Heart right ventricle (tissue), 16 donors: ENCODE results near the gene NMT1. TPM values are rescaled to one million over a fixed set of nuclear protein-coding genes. Genes with fewer than 3 reads are reported as not detected.

Experiments used
- ATAC-seq, 8 donors: fragments of 200-7000 bp; cut with Tn5 transposase; one replicate each; pipeline ENCODE4 v1.9.1; 2020; ENCODE audit warnings: mild to moderate bottlenecking in 8 of 8, moderate library complexity in 8 of 8, moderate number of reproducible peaks in 1 of 8
- DNase-seq, 2 donors: peaks; one replicate each; pipeline ENCODE4 v3.0.0-alpha.2; 2020
- H3K27ac ChIP-seq, 10 donors: fragments of 200-600 bp; sonication (generic) in 2 of 10; one replicate each; pipeline versions ENCODE4 v1.5.0 to v1.8.0; 2020 to 2022; ENCODE audit warnings: mild to moderate bottlenecking in 3 of 10
- H3K27me3 ChIP-seq, 7 donors: fragments of 200-600 bp; one replicate each; pipeline ENCODE4 v1.8.0; 2021 to 2022; ENCODE audit warnings: mild to moderate bottlenecking in 2 of 7
- H3K36me3 ChIP-seq, 9 donors: fragments of 200-600 bp; sonication (generic) in 1 of 9; one replicate each; pipeline versions ENCODE4 v1.5.0 to v1.8.0; 2020 to 2022; ENCODE audit warnings: mild to moderate bottlenecking in 2 of 9
- H3K4me1 ChIP-seq, 9 donors: fragments of 200-600 bp; sonication (generic) in 1 of 9; one replicate each; pipeline versions ENCODE4 v1.5.0 to v1.8.0; 2020 to 2022; ENCODE audit warnings: mild to moderate bottlenecking in 4 of 9
- H3K4me3 ChIP-seq, 10 donors: fragments of 200-600 bp; sonication (generic) in 2 of 10; one replicate each; pipeline versions ENCODE4 v1.5.0 to v1.8.0; 2020 to 2022; ENCODE audit warnings: mild to moderate bottlenecking in 7 of 10, moderate library complexity in 2 of 10
- H3K9me3 ChIP-seq, 11 donors: fragments of 200-600 bp in 10 of 11; sonication (generic) in 2 of 11; one replicate each; pipeline versions ENCODE4 v1.5.0 to v1.8.0; 2013 to 2022; ENCODE audit warnings: mild to moderate bottlenecking in 2 of 11, control low read depth in 1 of 11, moderate library complexity in 1 of 11
- CTCF ChIP-seq, 9 donors: fragments of 200-600 bp; sonication (generic) in 2 of 9; IDR thresholded peaks; one replicate each; pipeline versions ENCODE4 v1.5.0 to v1.8.0; 2021 to 2022; ENCODE audit warnings: antibody characterized with exemption in 9 of 9, mild to moderate bottlenecking in 5 of 9, moderate library complexity in 1 of 9
- WGBS, 2 donors: extraction: QIAGEN DNeasy Blood & Tissue Kit; methylation state at CpG; one replicate each; pipeline ENCODE4 v1.1.7; 2013; ENCODE audit warnings: inconsistent platforms in 1 of 2; 5-methylcytosine and 5-hydroxymethylcytosine counted together
- intact Hi-C, 10 donors: fragments of 100-400 bp; cut with DNase I; formaldehyde crosslinking; loops; one replicate each; pipeline versions ENCODE4 v1.11.1 to v1.14.2; 2022
- polyA plus RNA-seq, 2 donors: library from polyadenylated mRNA; stranded (reverse); fragments of 200-250 nt; gene quantifications; one replicate each; pipeline ENCODE4 v1.2.3, GENCODE V29; 2013
- total RNA-seq, 10 donors: library from RNA; stranded (reverse); fragmentation: NEBNext Ultra II Directional in 3 of 10; extraction: Animal tissue kit (Norgen Biotek cat#: 25700) in 3 of 10; gene quantifications; one replicate each; pipeline versions ENCODE4 v1.2.1 to v1.2.4, GENCODE V29; 2021 to 2023
- donor health status: Arrhythmogenic right ventricular cardiomyopathy.
- donor health status: ischemic (EF 13 %, LVEDD 7.1; RV severe dilation, severe dysfunction).
- donor health status: healthy with polysubstance abuse.
- donor health status: DM: no; HTN: yes; CAD: no.
- donor health status: DM: no; HTN: no; CAD: no.
- donor health status: ischemic (EF 25% LVEDD 6.9; RV normal size, moderate dysfunction).
- donor health status: ischemic (EF 25% LVEDD 5.7; RV mildly dilated, moderate dysfunction).
- donor health status: healthy.
- donor health status: DM: yes; HTN: yes; CAD: no.
- donor health status: Ischemic cardiomyopathy.
- donor health status: ischemic (EF 35%, LVEDD 5.7; RV mildly dilated, moderate dysfunction).
- donor health status: nonischemic (EF 11% LVEDD 7.7; RV severe dilation, severe dysfunction).
- donor health status: DM: yes; HTN: yes; CAD: no.
- donor health status: PGD.
- donor health status: ischemic (EF 29% LVEDD 5.4; RV normal size, mild dysfunction).
- donor health status: nonischemic (EF 23%, LVEDD 6.1; RV moderate dilation, normal function).

The NMT1 gene
- total and polyA plus RNA-seq, 12 donors: 40.9 to 110 (median 72.6) TPM

DNA sequence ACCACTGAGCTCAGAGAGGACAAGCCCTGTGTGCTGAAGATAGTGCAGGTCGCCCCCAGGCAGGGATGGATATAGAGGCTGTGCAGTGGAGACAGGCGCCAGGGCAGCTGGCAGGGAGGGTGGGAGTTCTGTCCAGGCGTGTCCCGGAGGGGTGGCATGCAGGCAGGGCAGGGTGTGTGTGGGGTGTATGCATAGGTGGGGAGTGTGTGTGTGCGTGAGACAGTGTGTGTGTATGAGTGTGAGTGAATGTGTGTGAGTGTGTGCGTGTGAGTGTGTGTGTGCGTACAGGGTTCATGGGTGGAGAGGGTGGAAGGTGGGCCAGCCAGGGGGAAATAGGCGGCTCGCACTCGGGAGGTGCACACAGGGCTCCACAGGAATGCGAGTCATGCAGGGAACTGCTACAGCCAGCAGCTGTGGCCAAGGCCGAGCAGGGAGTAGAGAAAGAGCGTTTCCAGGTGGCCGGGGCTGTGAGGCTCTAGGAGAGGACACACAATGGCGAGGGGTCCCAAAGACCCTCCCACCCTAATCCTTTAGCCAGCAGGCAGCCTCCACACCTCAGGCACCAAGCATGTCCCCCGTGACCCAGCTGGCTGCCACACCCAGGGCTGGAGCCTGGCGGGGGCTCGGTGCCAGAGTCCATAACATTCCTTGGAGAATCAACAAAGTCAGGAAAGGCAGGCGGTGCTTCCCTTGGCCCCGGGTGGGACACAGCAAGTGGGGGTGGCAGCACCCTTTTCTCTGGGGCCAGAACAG, 66.6 kb downstream of the NMT1 start:
- Histone ChIP-seq H3K9me3 (no peaks in the 10 kb centered on the region), H3K27ac (peak overlapping the region; percentile 57 to 97 (median 88)), H3K4me3 (peak overlapping the region in 4 of 10 donors; percentile 5 to 31 (median 14)), H3K27me3 (no peaks in the 10 kb centered on the region), H3K36me3 (no peaks in the 10 kb centered on the region), H3K4me1 (peaks cover 43 to 83% (median 71%) of the 10 kb centered on the region in 9 donors)
- WGBS, 2 donors: 24 to 26% methylated on average over 20 of the region's 20 CpGs
- DNase-seq (peak; percentile 63 to 76), ATAC-seq (peak; percentile 9 to 41 (median 21))
- TF ChIP-seq CTCF (IDR thresholded peaks at IDR 0.05): no peak
- intact Hi-C loops: loop anchor here in 1 of 10 donors (10.0 kb wide), 1 partner anchor 353 kb away; no protein-coding TSS in a partner anchor

DNA sequence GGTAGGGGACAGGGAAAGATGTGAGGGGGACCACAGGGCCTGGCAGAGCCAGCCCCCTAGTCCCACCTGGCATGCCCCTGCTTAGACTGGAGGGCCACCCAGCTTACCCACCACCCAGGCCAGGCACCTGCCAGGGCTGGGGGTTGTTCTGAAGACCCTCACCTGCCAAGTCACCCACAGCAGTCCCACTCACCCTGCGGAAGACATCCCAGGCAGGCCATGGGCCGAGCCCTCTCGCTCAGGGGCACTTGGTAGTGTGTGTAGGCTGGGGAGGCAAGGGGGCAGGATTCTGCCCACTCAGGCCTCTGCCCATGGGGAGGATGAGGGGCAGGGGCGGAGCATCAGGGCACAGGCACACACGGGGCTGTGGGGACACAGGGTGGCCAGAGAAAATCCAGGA, 67.2 kb downstream of the NMT1 start:
- peak overlapping the region in 2 of 10 donors; percentile 5 to 31 for H3K4me3 ChIP-seq
- no peak for DNase-seq

DNA sequence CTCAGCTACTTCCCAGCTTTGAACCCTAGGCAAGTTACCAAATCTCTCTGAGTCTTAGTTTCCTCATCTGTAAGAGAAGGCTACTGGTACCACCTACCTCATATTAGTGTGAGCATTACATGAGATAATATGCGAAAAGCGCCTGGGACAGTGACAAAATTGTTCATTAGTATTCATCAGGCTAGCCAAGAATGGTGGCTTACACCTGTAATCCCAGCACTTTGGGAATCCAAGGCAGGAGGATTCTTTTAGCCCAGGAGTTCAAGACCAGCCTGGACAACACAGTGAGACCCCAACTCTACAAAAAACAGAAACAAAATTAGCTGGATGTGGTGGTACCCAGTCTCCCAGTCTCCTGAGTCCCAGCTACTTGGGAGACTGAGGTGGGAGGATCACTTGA, 67.9 kb downstream of the NMT1 start:
- TF ChIP-seq CTCF (IDR thresholded peaks at IDR 0.05): no peak
- H3K4me3 ChIP-seq: no peak overlapping the region
- 98% methylated on average over 2 of the region's 2 CpGs for WGBS, 2 donors
- peaks cover 40 to 77% (median 67%) of the 10 kb centered on the region in 9 donors for H3K4me1 ChIP-seq
- H3K27me3 ChIP-seq: no peaks in the 10 kb centered on the region
- ATAC-seq: no peak
- peak overlapping the region in 9 of 10 donors; percentile 59 to 97 (median 88) for H3K27ac ChIP-seq
- no peak for DNase-seq
- H3K36me3 ChIP-seq: no peaks in the 10 kb centered on the region
- intact Hi-C loops: loop anchor here in 1 of 10 donors (10.0 kb wide), 1 partner anchor 354 kb away; no protein-coding TSS in a partner anchor
- H3K9me3 ChIP-seq: no peaks in the 10 kb centered on the region

More for the DNA sequence above, 67.2 kb downstream of the NMT1 start:
- Histone ChIP-seq H3K9me3 (no peaks in the 10 kb centered on the region), H3K36me3 (no peaks in the 10 kb centered on the region), H3K27ac (peak overlapping the region; percentile 57 to 97 (median 88)), H3K4me1 (peaks cover 43 to 83% (median 73%) of the 10 kb centered on the region in 9 donors), H3K27me3 (no peaks in the 10 kb centered on the region)
- intact Hi-C loops: loop anchor here in 1 of 10 donors (10.0 kb wide), 1 partner anchor 354 kb away; no protein-coding TSS in a partner anchor
- WGBS, 2 donors: 75 to 80% methylated on average over 5 of the region's 5 CpGs
- TF ChIP-seq CTCF (IDR thresholded peaks at IDR 0.05): no peak
- ATAC-seq: no peak

- TF ChIP-seq CTCF (IDR thresholded peaks at IDR 0.05): no peak
- ATAC-seq: peak in 4 of 8 donors; percentile 3 to 25 (median 10)
- Histone ChIP-seq H3K27me3 (no peaks in the 10 kb centered on the region), H3K27ac (peak overlapping the region in 9 of 10 donors; percentile 59 to 97 (median 88)), H3K4me1 (peaks cover 35 to 72% (median 62%) of the 10 kb centered on the region in 9 donors), H3K9me3 (no peaks in the 10 kb centered on the region), H3K4me3 (no peak overlapping the region), H3K36me3 (no peaks in the 10 kb centered on the region)
- DNase-seq: peak in 1 of 2 donors; percentile 45
- 44 to 54% methylated on average over 10 of the region's 10 CpGs for WGBS, 2 donors
- intact Hi-C loops: loop anchor here in 1 of 10 donors (10.0 kb wide), 1 partner anchor 355 kb away; no protein-coding TSS in a partner anchor
Observed at GRCh38 chr17:45129426-45129939, 68.4 kb downstream of the NMT1 start.
